IMR-90 (cell line): ENCODE measurements around the gene ERMAP. TPM values are rescaled to one million over a fixed set of nuclear protein-coding genes. Genes with fewer than 3 reads are reported as not detected.

Source experiments
- ATAC-seq: fragments of 200-7000 bp; cut with Tn5 transposase; 2 replicates; pipeline ENCODE4 v1.9.1; 2020; ENCODE audit warnings: low read depth, mild to moderate bottlenecking, moderate library complexity
- BruUV-seq: library from RNA; stranded (reverse); fragments of 400-500 nt; replicated peaks from 2 replicates; lab custom pipeline; 2021; lab: Mats Ljungman, UMichigan
- CTCF ChIA-PET: fragments of 300-600 bp; formaldehyde crosslinking; extraction: SDS; loops from one replicate; lab custom pipeline; 2021; ENCODE audit warnings: antibody characterized with exemption; lab: Yijun Ruan, JAX
- POLR2A ChIA-PET: fragments of 300-600 bp; sonication (Branson Sonifier 250); formaldehyde crosslinking; loops from one replicate; lab custom pipeline; 2022; ENCODE audit warnings: antibody characterized with exemption; ENCODE audit not compliant: unreplicated experiment; lab: Charles Lee
- DNase-seq: peaks from one replicate; pipeline ENCODE4 v3.0.0; 2013
- H2AFZ ChIP-seq: replicated peaks from 2 replicates; pipeline ENCODE3; 2013; ENCODE audit warnings: low read length, mild to moderate bottlenecking; ENCODE audit not compliant: poor library complexity
- H2AK5ac ChIP-seq: 2 replicates; pipeline ENCODE4 v1.6.1; 2013; ENCODE audit warnings: low read depth, low read length, inconsistent platforms
- H2AK9ac ChIP-seq: replicated peaks from 2 replicates; pipeline ENCODE3; 2013; ENCODE audit warnings: mild to moderate bottlenecking, low read depth, low read length, moderate library complexity; ENCODE audit not compliant: poor library complexity
- H2BK120ac ChIP-seq: 2 replicates; pipeline ENCODE4 v1.6.1; 2013; ENCODE audit warnings: low read depth, low read length, inconsistent platforms
- H2BK15ac ChIP-seq: 3 replicates; pipeline ENCODE4 v1.6.1; 2013; ENCODE audit warnings: low read depth, low read length, inconsistent platforms
- H2BK20ac ChIP-seq: 2 replicates; pipeline ENCODE4 v1.6.1; 2013; ENCODE audit warnings: low read depth, mild to moderate bottlenecking, inconsistent platforms, low read length, moderate library complexity
- H2BK5ac ChIP-seq: 2 replicates; pipeline ENCODE4 v1.6.1; 2013; ENCODE audit warnings: mild to moderate bottlenecking, low read depth, low read length, inconsistent platforms; ENCODE audit not compliant: poor library complexity, severe bottlenecking
- H3K14ac ChIP-seq: replicated peaks from 2 replicates; pipeline ENCODE4 v1.6.1; 2013; ENCODE audit warnings: low read depth, low read length, inconsistent platforms
- H3K18ac ChIP-seq: 2 replicates; pipeline ENCODE4 v1.6.1; 2013; ENCODE audit warnings: low read depth, low read length, control low read depth
- H3K23ac ChIP-seq: 2 replicates; pipeline ENCODE4 v1.6.1; 2013; ENCODE audit warnings: low read depth, low read length, inconsistent platforms
- H3K27ac ChIP-seq: 2 replicates; pipeline ENCODE4 v1.5.1; 2013; ENCODE audit warnings: mild to moderate bottlenecking, control low read depth, low read length; ENCODE audit not compliant: insufficient read depth
- H3K27me3 ChIP-seq: 2 replicates; pipeline ENCODE4 v1.6.1; 2013; ENCODE audit warnings: low read length; ENCODE audit not compliant: control insufficient read depth, insufficient read depth
- H3K36me3 ChIP-seq: 2 replicates; pipeline ENCODE4 v1.6.1; 2013; ENCODE audit warnings: low read length, mixed read lengths; ENCODE audit not compliant: control insufficient read depth, insufficient read depth
- H3K4ac ChIP-seq: 2 replicates; pipeline ENCODE4 v1.6.1; 2013; ENCODE audit warnings: low read depth, low read length, inconsistent platforms
- H3K4me1 ChIP-seq: 2 replicates; pipeline ENCODE4 v1.6.1; 2013; ENCODE audit warnings: low read length, mixed read lengths; ENCODE audit not compliant: control insufficient read depth, insufficient read depth
- H3K4me2 ChIP-seq: 2 replicates; pipeline ENCODE4 v1.6.1; 2013; ENCODE audit warnings: low read depth, mild to moderate bottlenecking, control low read depth, low read length, moderate library complexity
- H3K4me3 ChIP-seq: 2 replicates; pipeline ENCODE4 v1.5.1; 2013; ENCODE audit warnings: low read depth, mild to moderate bottlenecking, control low read depth, low read length, moderate library complexity; ENCODE audit not compliant: insufficient read depth
- H3K56ac ChIP-seq: 2 replicates; pipeline ENCODE4 v1.6.1; 2013; ENCODE audit warnings: low read length, inconsistent platforms; ENCODE audit not compliant: insufficient read depth; ENCODE audit errors: extremely low read depth
- H3K79me1 ChIP-seq, 2 experiments: 2 replicates each; pipeline ENCODE4 v1.6.1; 2013; ENCODE audit warnings: low read length in 2 of 2, inconsistent platforms in 1 of 2, low read depth in 1 of 2
- H3K9ac ChIP-seq: 2 replicates; pipeline ENCODE4 v1.6.1; 2013; ENCODE audit warnings: low read depth, low read length, control low read depth
- H3K9me1 ChIP-seq: 2 replicates; pipeline ENCODE4 v1.6.1; 2013; ENCODE audit warnings: low read length, inconsistent platforms; ENCODE audit not compliant: insufficient read depth
- H3K9me3 ChIP-seq: 2 replicates; pipeline ENCODE4 v1.6.1; 2013; ENCODE audit warnings: low read length; ENCODE audit not compliant: control insufficient read depth, insufficient read depth
- H4K20me1 ChIP-seq: 2 replicates; pipeline ENCODE4 v1.6.1; 2013; ENCODE audit warnings: low read length, inconsistent platforms; ENCODE audit not compliant: insufficient read depth
- H4K5ac ChIP-seq: 2 replicates; pipeline ENCODE4 v1.6.1; 2013; ENCODE audit warnings: mild to moderate bottlenecking, low read depth, low read length, control low read depth
- H4K8ac ChIP-seq, 2 experiments: 2 replicates each; pipeline ENCODE4 v1.6.1; 2013; ENCODE audit warnings: low read depth in 2 of 2, low read length in 2 of 2, control low read depth in 1 of 2, inconsistent platforms in 1 of 2
- H4K91ac ChIP-seq: 2 replicates; pipeline ENCODE4 v1.6.1; 2013; ENCODE audit warnings: low read depth, low read length, inconsistent platforms; ENCODE audit not compliant: insufficient read depth
- CTCF ChIP-seq: conservative IDR thresholded peaks from 2 replicates; pipeline ENCODE4 v1.5.1; 2012; ENCODE audit warnings: mild to moderate bottlenecking, low read depth, low read length, improper control_type of control experiment
- ELK1 ChIP-seq: fragments of 150-350 bp; IDR thresholded peaks from 2 replicates; pipeline ENCODE4 v1.6.1; 2016; ENCODE audit warnings: low read depth, mild to moderate bottlenecking, low read length, moderate library complexity, borderline replicate concordance
- FOS ChIP-seq: fragments of 150-350 bp; IDR thresholded peaks from 2 replicates; pipeline ENCODE4 v1.6.1; 2016; ENCODE audit warnings: low read depth, low read length
- MAFK ChIP-seq: IDR thresholded peaks from 2 replicates; pipeline ENCODE4 v1.6.1; 2012; ENCODE audit warnings: low read depth, low read length, improper control_type of control experiment
- RCOR1 ChIP-seq: IDR thresholded peaks from 2 replicates; pipeline ENCODE4 v1.6.1; 2012; ENCODE audit warnings: mild to moderate bottlenecking, low read length, improper control_type of control experiment; ENCODE audit not compliant: insufficient replicate concordance
- SMC3 ChIP-seq: fragments of 150-350 bp; IDR thresholded peaks from 2 replicates; pipeline ENCODE4 v1.6.1; 2016; ENCODE audit warnings: low read depth, mild to moderate bottlenecking, antibody characterized with exemption, low read length, moderate library complexity
- WGBS, 2 experiments: methylation state at CpG; one replicate each; pipeline versions ENCODE4 v1.1.5 to v1.1.7; 2013; ENCODE audit warnings: missing lambda C conversion rate in 2 of 2; ENCODE audit not compliant: insufficient read length in 1 of 2; ENCODE audit errors: extremely low coverage in 2 of 2; 5-methylcytosine and 5-hydroxymethylcytosine counted together
- dilution Hi-C: fragments of 300-500 bp; cut with HindIII; formaldehyde crosslinking; loops from one replicate; pipeline ENCODE4 v1.14.3; 2018; ENCODE audit warnings: low sequenced_read_pairs; ENCODE audit not compliant: unreplicated experiment
- in situ Hi-C: fragments of 300-500 bp; cut with MboI; formaldehyde crosslinking; loops from 3 replicates; pipeline ENCODE4 v1.14.3; 2019; ENCODE audit warnings: low sequenced_read_pairs, inconsistent platforms, mixed read lengths
- intact Hi-C: fragments of 100-400 bp; cut with micrococcal nuclease; formaldehyde crosslinking; loops from 2 replicates; pipeline ENCODE4 v1.10.0; 2022
- polyA plus RNA-seq, 3 experiments: library from polyadenylated mRNA; depleted of rRNA; stranded (reverse); fragments of >200 nt; gene quantifications; 2 replicates each; pipeline ENCODE4 v1.2.3, GENCODE V29; 2012; ENCODE audit warnings: low replicate concordance in 1 of 3
- total RNA-seq: library from RNA; depleted of rRNA; stranded (reverse); fragments of >200 nt; gene quantifications from 2 replicates; pipeline ENCODE4 v1.2.3, GENCODE V29; 2012

Gene ERMAP
- total and polyA plus RNA-seq, 2 of the 4 experiments (the other 2 are of a cell fraction): 5.0 to 7.2 TPM

GRCh38 chr1:42784946-42785693, 31.8 kb upstream of the ERMAP start, which contains the start of gene TMEM269:
TSS of gene TMEM269 (plus strand) at chr1:42784991. CDS start at chr1:42789894, 4,903 bp downstream.
- Histone ChIP-seq H3K56ac (no peak within 1 kb of the TSS), H4K20me1 (no peaks in the 10 kb centered on the region; the same call in 1 of the 2 replicates), H3K23ac (peak within 1 kb of the TSS; percentile 79), H3K18ac (no peak within 1 kb of the TSS; the same call in 1 of the 2 replicates), H2BK120ac (no peak within 1 kb of the TSS), H3K36me3 (peaks cover 4% of the 10 kb centered on the region), H3K4me2 (peak within 1 kb of the TSS; percentile 78), H3K14ac (peak within 1 kb of the TSS; percentile 27; the same call in 1 of the 2 replicates), H3K27ac (no peak within 1 kb of the TSS), H3K4ac (peak within 1 kb of the TSS; percentile 35; the same call in 1 of the 2 replicates), H4K8ac (peak within 1 kb of the TSS; percentile 27 to 46; a peak in 1 of 4 replicates), H3K4me1 (peaks cover 3% of the 10 kb centered on the region; the same call in 1 of the 2 replicates), H2AK9ac (peak within 1 kb of the TSS; percentile 73), H2BK15ac (no peak within 1 kb of the TSS), H4K5ac (no peak within 1 kb of the TSS; the same call in 1 of the 2 replicates), H3K9ac (no peak within 1 kb of the TSS), H2AK5ac (no peak within 1 kb of the TSS), H2AFZ (peak within 1 kb of the TSS; percentile 91), H3K4me3 (peak within 1 kb of the TSS; percentile 38), H3K27me3 (no peaks in the 10 kb centered on the region), H2BK5ac (no peak within 1 kb of the TSS), H3K9me1 (peaks cover 5% of the 10 kb centered on the region; the same call in 1 of the 2 replicates), H3K9me3 (no peaks in the 10 kb centered on the region), H3K79me1 (no peaks in the 10 kb centered on the region; a peak in 1 of 4 replicates), H2BK20ac (no peak within 1 kb of the TSS), H4K91ac (no peak within 1 kb of the TSS)
- 22% methylated on average over 42 of the region's 54 CpGs; no CpG with 5 or more reads in 1 of the 2 experiments for WGBS, 2 experiments
- ATAC-seq (peak; percentile 78), DNase-seq (no peak)
- BruUV-seq: no TSS peak
- in situ Hi-C loops (loop anchor here (10.0 kb wide), 1 partner anchor 130 kb away; no protein-coding TSS in a partner anchor), intact Hi-C loops (no loop called here), dilution Hi-C loops (no loop called here)
- ChIA-PET POLR2A (no interaction called here), CTCF (no interaction called here)
- TF ChIP-seq CTCF: no peak
- no peak for TF ChIP-seq ELK1
- TF ChIP-seq SMC3: no peak
- no peak for TF ChIP-seq FOS
- TF ChIP-seq RCOR1: no peak
- TF ChIP-seq MAFK: no peak
